MM.1S (cell line): Measurements from ENCODE around the gene ITGB6.

Source experiments
- DNase-seq: peaks from one replicate; pipeline ENCODE4 v3.0.0-alpha.2; 2015
- H2AFZ ChIP-seq: fragments of 300-600 bp; sonication (generic); 2 replicates; pipeline ENCODE4 v1.6.0; 2016; ENCODE audit warnings: antibody characterized with exemption, low read length
- H3F3A ChIP-seq: fragments of 300-600 bp; sonication (generic); 2 replicates; pipeline ENCODE4 v1.6.1; 2016; ENCODE audit warnings: mild to moderate bottlenecking, antibody characterized with exemption, low read length, moderate library complexity, mixed read lengths; ENCODE audit not compliant: insufficient read depth
- H3K27ac ChIP-seq: fragments of 300-600 bp; sonication (generic); 2 replicates; pipeline ENCODE4 v1.5.1; 2016; ENCODE audit warnings: mild to moderate bottlenecking, low read length
- H3K27me3 ChIP-seq: fragments of 300-600 bp; sonication (generic); replicated peaks from 2 replicates; pipeline ENCODE4 v1.6.0; 2016; ENCODE audit warnings: low read length; ENCODE audit not compliant: insufficient read depth
- H3K36me3 ChIP-seq: fragments of 300-600 bp; sonication (generic); replicated peaks from 2 replicates; pipeline ENCODE4 v1.6.1; 2016; ENCODE audit warnings: mild to moderate bottlenecking, low read length, mixed read lengths; ENCODE audit not compliant: insufficient read depth
- H3K4me1 ChIP-seq: fragments of 300-600 bp; sonication (generic); 2 replicates; pipeline ENCODE4 v1.6.1; 2016; ENCODE audit warnings: low read length, mixed read lengths
- H3K4me2 ChIP-seq: fragments of 300-600 bp; sonication (generic); 2 replicates; pipeline ENCODE4 v1.6.0; 2016; ENCODE audit warnings: low read depth, low read length
- H3K4me3 ChIP-seq: fragments of 300-600 bp; sonication (generic); 2 replicates; pipeline ENCODE4 v1.5.1; 2016; ENCODE audit warnings: low read length, mixed read lengths
- H3K79me2 ChIP-seq: fragments of 300-600 bp; sonication (generic); 2 replicates; pipeline ENCODE4 v1.6.1; 2016; ENCODE audit warnings: mixed run types, low read length, mixed read lengths
- H3K9ac ChIP-seq: fragments of 300-600 bp; sonication (generic); 2 replicates; pipeline ENCODE4 v1.6.1; 2016; ENCODE audit warnings: low read length, mixed read lengths
- H3K9me2 ChIP-seq: fragments of 300-600 bp; sonication (generic); replicated peaks from 2 replicates; pipeline ENCODE4 v1.6.1; 2016; ENCODE audit warnings: mild to moderate bottlenecking, low read length, mixed read lengths; ENCODE audit not compliant: insufficient read depth
- H3K9me3 ChIP-seq: fragments of 300-600 bp; sonication (generic); replicated peaks from 2 replicates; pipeline ENCODE4 v1.6.1; 2016; ENCODE audit warnings: mild to moderate bottlenecking, low read length, mixed read lengths; ENCODE audit not compliant: insufficient read depth
- H4K20me1 ChIP-seq: fragments of 300-600 bp; sonication (generic); 2 replicates; pipeline ENCODE4 v1.6.1; 2016; ENCODE audit warnings: mild to moderate bottlenecking, low read length, moderate library complexity, mixed read lengths; ENCODE audit not compliant: insufficient read depth
- CTCF ChIP-seq: fragments of 300-600 bp; sonication (generic); IDR thresholded peaks from 2 replicates; pipeline ENCODE4 v1.5.1; 2016; ENCODE audit warnings: antibody characterized with exemption, low read length, mixed read lengths
- EZH2 ChIP-seq: fragments of 300-600 bp; sonication (generic); optimal IDR thresholded peaks from 2 replicates; pipeline ENCODE3; 2017; ENCODE audit warnings: low read depth, mild to moderate bottlenecking, antibody characterized with exemption, low read length, mixed read lengths
- EZH2phosphoT487 ChIP-seq: fragments of 300-600 bp; sonication (generic); IDR thresholded peaks from 2 replicates; pipeline ENCODE4 v1.6.1; 2018; ENCODE audit warnings: antibody characterized with exemption, low read length

The ITGB6 gene

GRCh38 chr2:160180172-160180571, 19.9 kb downstream of the ITGB6 start:
- no peaks in the 10 kb centered on the region for H3K9me3 ChIP-seq
- no peak overlapping the region for H2AFZ ChIP-seq
- H3F3A ChIP-seq: no peaks in the 10 kb centered on the region
- no peaks in the 10 kb centered on the region for H3K79me2 ChIP-seq
- no peak overlapping the region for H3K27ac ChIP-seq
- H3K4me3 ChIP-seq: no peak overlapping the region
- no peaks in the 10 kb centered on the region for H3K9me2 ChIP-seq
- H3K4me2 ChIP-seq: no peak overlapping the region
- no peaks in the 10 kb centered on the region for H3K27me3 ChIP-seq
- H3K9ac ChIP-seq: no peak overlapping the region
- no peak for DNase-seq
- no peaks in the 10 kb centered on the region for H3K36me3 ChIP-seq
- no peaks in the 10 kb centered on the region for H3K4me1 ChIP-seq
- TF ChIP-seq EZH2phosphoT487 (no peak), CTCF (no peak), EZH2 (no peak)
- H4K20me1 ChIP-seq: no peaks in the 10 kb centered on the region

- Histone ChIP-seq H2AFZ (no peak overlapping the region), H4K20me1 (no peaks in the 10 kb centered on the region), H3K9ac (no peak overlapping the region), H3K4me1 (no peaks in the 10 kb centered on the region), H3K27me3 (no peaks in the 10 kb centered on the region), H3K9me2 (no peaks in the 10 kb centered on the region), H3F3A (no peaks in the 10 kb centered on the region), H3K4me3 (no peak overlapping the region), H3K36me3 (no peaks in the 10 kb centered on the region), H3K27ac (no peak overlapping the region), H3K79me2 (no peaks in the 10 kb centered on the region), H3K4me2 (no peak overlapping the region), H3K9me3 (no peaks in the 10 kb centered on the region)
- no peak for DNase-seq
- no peak for TF ChIP-seq CTCF
- no peak for TF ChIP-seq EZH2
- no peak for TF ChIP-seq EZH2phosphoT487
Observed at GRCh38 chr2:160175169-160176134, 24.6 kb downstream of the ITGB6 start.

- H3K4me1 ChIP-seq: no peaks in the 10 kb centered on the region
- H3F3A ChIP-seq: no peaks in the 10 kb centered on the region
- H2AFZ ChIP-seq: no peak overlapping the region
- no peak overlapping the region for H3K9ac ChIP-seq
- H3K79me2 ChIP-seq: no peaks in the 10 kb centered on the region
- no peak overlapping the region for H3K4me2 ChIP-seq
- H3K4me3 ChIP-seq: no peak overlapping the region
- no peak overlapping the region for H3K27ac ChIP-seq
- no peaks in the 10 kb centered on the region for H4K20me1 ChIP-seq
- DNase-seq: no peak
- TF ChIP-seq CTCF: no peak
- no peak for TF ChIP-seq EZH2phosphoT487
- no peaks in the 10 kb centered on the region for H3K9me3 ChIP-seq
- no peaks in the 10 kb centered on the region for H3K9me2 ChIP-seq
- no peaks in the 10 kb centered on the region for H3K27me3 ChIP-seq
- H3K36me3 ChIP-seq: no peaks in the 10 kb centered on the region
Observed at GRCh38 chr2:160174322-160174721, 25.8 kb downstream of the ITGB6 start.
